Endothelial cell (in vitro differentiated cells): Measurements from ENCODE around the gene SFSWAP. TPM values are rescaled to one million over a fixed set of nuclear protein-coding genes. Genes with fewer than 3 reads are reported as not detected.
"Not testable (repeated sequence)": the region's sequence is repeated elsewhere in the genome, so short reads cannot be mapped to it uniquely, and the experiment has no call there.

Source experiments
- DNase-seq: peaks from one replicate; pipeline ENCODE4 v3.0.0; 2021; ENCODE audit warnings: low spot score
- H3K27ac Mint-ChIP-seq: one replicate; pipeline ENCODE4 v1.8.0; 2021; ENCODE audit warnings: mixed read lengths, inconsistent platforms; ENCODE audit not compliant: unreplicated experiment
- H3K27me3 Mint-ChIP-seq: one replicate; pipeline ENCODE4 v1.8.0; 2021; ENCODE audit warnings: mild to moderate bottlenecking, moderate library complexity, mixed read lengths, inconsistent platforms; ENCODE audit not compliant: unreplicated experiment
- H3K36me3 Mint-ChIP-seq: one replicate; pipeline ENCODE4 v1.8.0; 2021; ENCODE audit warnings: mild to moderate bottlenecking, low read depth, mixed read lengths, inconsistent platforms; ENCODE audit not compliant: unreplicated experiment
- H3K4me1 Mint-ChIP-seq: one replicate; pipeline ENCODE4 v1.8.0; 2021; ENCODE audit warnings: mild to moderate bottlenecking, mixed read lengths, inconsistent platforms; ENCODE audit not compliant: unreplicated experiment
- H3K4me3 Mint-ChIP-seq: one replicate; pipeline ENCODE4 v1.8.0; 2021; ENCODE audit warnings: mild to moderate bottlenecking, mixed read lengths, inconsistent platforms; ENCODE audit not compliant: unreplicated experiment
- H3K9me3 Mint-ChIP-seq: one replicate; pipeline ENCODE4 v1.8.0; 2021; ENCODE audit warnings: mixed read lengths, inconsistent platforms; ENCODE audit not compliant: unreplicated experiment
- CTCF ChIP-seq: fragments of 200-600 bp; sonication (generic); IDR thresholded peaks from one replicate; pipeline ENCODE4 v1.5.0; 2021; ENCODE audit warnings: antibody characterized with exemption; ENCODE audit not compliant: unreplicated experiment
- total RNA-seq: library from RNA; stranded (reverse); fragmentation: NEBNext Ultra II Directional; extraction: Animal tissue kit (Norgen Biotek cat#: 25700); gene quantifications from one replicate; pipeline ENCODE4 v1.2.1, GENCODE V29; 2021; ENCODE audit not compliant: unreplicated experiment

SFSWAP gene
- total RNA-seq, 1 donor from 2014 or later, result 56.3 TPM

GRCh38 chr12:131703161-131703560, 7.7 kb upstream of the SFSWAP start:
- H3K27me3 Mint-ChIP-seq, result peaks cover 4% of the 10 kb centered on the region
- DNase-seq, result no peak
- H3K4me3 Mint-ChIP-seq, result no peak overlapping the region
- H3K36me3 Mint-ChIP-seq, result peaks cover 3% of the 10 kb centered on the region
- no peak for TF ChIP-seq CTCF
- no peaks in the 10 kb centered on the region for H3K4me1 Mint-ChIP-seq
- no peaks in the 10 kb centered on the region for H3K9me3 Mint-ChIP-seq
- no peak overlapping the region for H3K27ac Mint-ChIP-seq

GRCh38 chr12:131704509-131704908, 6.4 kb upstream of the SFSWAP start:
- Mint-ChIP-seq H3K27ac (no peak overlapping the region), H3K27me3 (peaks cover 2% of the 10 kb centered on the region), H3K4me1 (no peaks in the 10 kb centered on the region), H3K36me3 (peaks cover 6% of the 10 kb centered on the region), H3K9me3 (no peaks in the 10 kb centered on the region), H3K4me3 (no peak overlapping the region)
- DNase-seq, result no peak
- TF ChIP-seq CTCF, result no peak

GRCh38 chr12:131706709-131707108, 4.2 kb upstream of the SFSWAP start:
- H3K27me3 Mint-ChIP-seq, H3K4me3 Mint-ChIP-seq, H3K9me3 Mint-ChIP-seq, H3K27ac Mint-ChIP-seq, H3K36me3 Mint-ChIP-seq, H3K4me1 Mint-ChIP-seq, DNase-seq: not testable (repeated sequence)

- peaks cover 9% of the 10 kb centered on the region for H3K27me3 Mint-ChIP-seq
- H3K27ac Mint-ChIP-seq, result peak overlapping the region; percentile 91
- H3K36me3 Mint-ChIP-seq, result peaks cover 10% of the 10 kb centered on the region
- H3K4me1 Mint-ChIP-seq, result peaks cover 18% of the 10 kb centered on the region
- DNase-seq, result no peak
- peak overlapping the region; percentile 99 for H3K4me3 Mint-ChIP-seq
- H3K9me3 Mint-ChIP-seq, result no peaks in the 10 kb centered on the region
- no peak for TF ChIP-seq CTCF
Observed at GRCh38 chr12:131709226-131709625, 1.7 kb upstream of the SFSWAP start.

GRCh38 chr12:131711551-131712205, 788 bp downstream of the SFSWAP start:
- H3K4me1 Mint-ChIP-seq, result peaks cover 18% of the 10 kb centered on the region
- no peak for TF ChIP-seq CTCF
- DNase-seq, result peak; percentile 11
- H3K27me3 Mint-ChIP-seq, result peaks cover 9% of the 10 kb centered on the region
- H3K36me3 Mint-ChIP-seq, result peaks cover 23% of the 10 kb centered on the region
- no peaks in the 10 kb centered on the region for H3K9me3 Mint-ChIP-seq
- H3K27ac Mint-ChIP-seq, result peak overlapping the region; percentile 97
- H3K4me3 Mint-ChIP-seq, result peak overlapping the region; percentile 99
